SHP77 (cell line): Measurements from ENCODE around the gene ZC3H18.

Source experiments
- DNase-seq, 2 experiments: peaks; one replicate each; lab custom pipeline; 2025; lab: John Stamatoyannopoulos, UW

ZC3H18 gene

GRCh38 chr16:88569985-88570690 lies at the start of gene ZC3H18:
ZC3H18 (plus strand) TSS chr16:88570403; CDS start chr16:88577124, 6,721 bp downstream.
- peak; percentile 93 to 97 for DNase-seq

- DNase-seq, result no peak
These were observed 48.5 kb upstream of the ZC3H18 start for GRCh38 chr16:88521674-88522073.

GRCh38 chr16:88522276-88522949 lies 47.8 kb upstream of the ZC3H18 start:
- no peak for DNase-seq

- no peak for DNase-seq
These were observed 46.7 kb upstream of the ZC3H18 start for GRCh38 chr16:88523309-88524161.

- DNase-seq, result no peak
These were observed 45.8 kb upstream of the ZC3H18 start for GRCh38 chr16:88524274-88524972.

GRCh38 chr16:88524973-88525662 lies 45.1 kb upstream of the ZC3H18 start:
- DNase-seq, result no peak

GRCh38 chr16:88525663-88525990 lies 44.6 kb upstream of the ZC3H18 start:
- no peak for DNase-seq

GRCh38 chr16:88526008-88526905 lies 43.9 kb upstream of the ZC3H18 start:
- no peak for DNase-seq

- DNase-seq, result no peak
These were observed 43.4 kb upstream of the ZC3H18 start for GRCh38 chr16:88526906-88527185.

GRCh38 chr16:88527186-88527936 lies 42.8 kb upstream of the ZC3H18 start:
- peak; percentile 63 to 68 for DNase-seq

- no peak for DNase-seq
These were observed 42.1 kb upstream of the ZC3H18 start for GRCh38 chr16:88527937-88528743.

GRCh38 chr16:88528902-88529318 lies 41.3 kb upstream of the ZC3H18 start:
- DNase-seq, result no peak

GRCh38 chr16:88529596-88529995 lies 40.6 kb upstream of the ZC3H18 start:
- DNase-seq, result no peak

GRCh38 chr16:88530051-88530857 lies 39.9 kb upstream of the ZC3H18 start:
- no peak for DNase-seq

GRCh38 chr16:88530858-88531203 lies 39.4 kb upstream of the ZC3H18 start:
- DNase-seq, result no peak

- no peak for DNase-seq
These were observed 38.9 kb upstream of the ZC3H18 start for GRCh38 chr16:88531346-88531745.

GRCh38 chr16:88531931-88532433 lies 38.2 kb upstream of the ZC3H18 start:
- no peak for DNase-seq
